Hepatocyte (in vitro differentiated cells): Measurements from ENCODE around the gene ANKFN1. TPM values are rescaled to one million over a fixed set of nuclear protein-coding genes. Genes with fewer than 3 reads are reported as not detected.

ENCODE experiments used
- DNase-seq: peaks from one replicate; pipeline ENCODE4 v3.0.0-alpha.2; 2016; ENCODE audit warnings: low spot score
- H2AFZ ChIP-seq: fragments of 200-600 bp; sonication (generic); 2 replicates; pipeline ENCODE4 v1.6.0; 2016; ENCODE audit warnings: antibody characterized with exemption, mild to moderate bottlenecking
- H3K27ac ChIP-seq: fragments of 200-600 bp; sonication (generic); 2 replicates; pipeline ENCODE4 v1.5.1; 2016; ENCODE audit warnings: mild to moderate bottlenecking
- H3K27me3 ChIP-seq: fragments of 200-600 bp; sonication (generic); 2 replicates; pipeline ENCODE4 v1.6.1; 2016
- H3K36me3 ChIP-seq: fragments of 200-600 bp; sonication (generic); replicated peaks from 2 replicates; pipeline ENCODE4 v1.5.1; 2016; ENCODE audit warnings: low read depth; ENCODE audit not compliant: insufficient read depth
- H3K4me1 ChIP-seq: fragments of 200-600 bp; sonication (generic); 2 replicates; pipeline ENCODE4 v1.5.1; 2016; ENCODE audit warnings: mild to moderate bottlenecking, moderate library complexity; ENCODE audit not compliant: insufficient read depth
- H3K4me2 ChIP-seq: fragments of 200-600 bp; sonication (generic); 2 replicates; pipeline ENCODE4 v1.6.0; 2016
- H3K4me3 ChIP-seq: fragments of 200-600 bp; sonication (generic); 2 replicates; pipeline ENCODE4 v1.5.1; 2016; ENCODE audit warnings: mild to moderate bottlenecking
- H3K79me2 ChIP-seq: fragments of 200-600 bp; sonication (generic); 2 replicates; pipeline ENCODE4 v1.6.0; 2017; ENCODE audit warnings: mild to moderate bottlenecking
- H3K9me2 ChIP-seq: fragments of 200-600 bp; sonication (generic); replicated peaks from 2 replicates; pipeline ENCODE4 v1.6.0; 2017; ENCODE audit warnings: mild to moderate bottlenecking; ENCODE audit not compliant: insufficient read depth
- H3K9me3 ChIP-seq: fragments of 200-600 bp; sonication (generic); 2 replicates; pipeline ENCODE4 v1.5.1; 2016; ENCODE audit warnings: low read depth, mild to moderate bottlenecking
- H4K20me1 ChIP-seq: fragments of 200-600 bp; sonication (generic); 2 replicates; pipeline ENCODE4 v1.6.0; 2016; ENCODE audit warnings: mild to moderate bottlenecking; ENCODE audit not compliant: insufficient read depth, poor library complexity, severe bottlenecking
- CTCF ChIP-seq: fragments of 200-600 bp; sonication (generic); IDR thresholded peaks from 2 replicates; pipeline ENCODE4 v1.5.1; 2016; ENCODE audit warnings: antibody characterized with exemption, mild to moderate bottlenecking; ENCODE audit not compliant: poor library complexity
- EZH2 ChIP-seq: fragments of 200-600 bp; sonication (generic); IDR thresholded peaks from 2 replicates; pipeline ENCODE4 v1.6.1; 2016; ENCODE audit warnings: antibody characterized with exemption, mild to moderate bottlenecking, borderline replicate concordance
- EZH2phosphoT487 ChIP-seq: fragments of 200-600 bp; sonication (generic); IDR thresholded peaks from one replicate; pipeline ENCODE4 v1.6.1; 2018; ENCODE audit warnings: antibody characterized with exemption, mild to moderate bottlenecking, low read depth, moderate library complexity; ENCODE audit not compliant: unreplicated experiment, severe bottlenecking
- WGBS: methylation state at CpG from one replicate; pipeline ENCODE4 v1.1.6; 2016; ENCODE audit warnings: low lambda C conversion rate; ENCODE audit errors: missing lambda C conversion rate; 5-methylcytosine and 5-hydroxymethylcytosine counted together
- polyA plus RNA-seq: library from polyadenylated mRNA; unstranded; fragments of >200 nt; fragmentation: Nextera tagmentation; extraction: Ambion mirVana; gene quantifications from 2 replicates; pipeline ENCODE4 v1.2.1, GENCODE V29; 2016
- total RNA-seq: library from RNA; depleted of rRNA; stranded (reverse); fragments of >200 nt; gene quantifications from 2 replicates; pipeline ENCODE4 v1.2.3, GENCODE V29; 2014

The ANKFN1 gene
- total and polyA plus RNA-seq, 2 experiments from 2014 or later, result 0.10 to 1.2 TPM

- TF ChIP-seq EZH2phosphoT487, result no peak
- TF ChIP-seq EZH2, result no peak
- TF ChIP-seq CTCF, result no peak
- H3K9me3 ChIP-seq, result no peaks in the 10 kb centered on the region
- no peak for DNase-seq
- no peaks in the 10 kb centered on the region for H3K9me2 ChIP-seq
- no peaks in the 10 kb centered on the region for H4K20me1 ChIP-seq
- H3K4me2 ChIP-seq, result no peak overlapping the region
- H3K27ac ChIP-seq, result no peak overlapping the region
- no peaks in the 10 kb centered on the region for H3K36me3 ChIP-seq
- no peaks in the 10 kb centered on the region for H3K79me2 ChIP-seq
- WGBS, result 100% methylated on average over 1 of the region's 1 CpG
- H3K4me1 ChIP-seq, result no peaks in the 10 kb centered on the region
- H3K27me3 ChIP-seq, result no peaks in the 10 kb centered on the region
- H3K4me3 ChIP-seq, result no peak overlapping the region
- no peak overlapping the region for H2AFZ ChIP-seq
These were observed 138.0 kb downstream of the ANKFN1 start for GRCh38 chr17:56291226-56291805.

- Histone ChIP-seq H3K27me3 (no peaks in the 10 kb centered on the region), H2AFZ (no peak overlapping the region), H3K9me3 (no peaks in the 10 kb centered on the region), H3K4me2 (no peak overlapping the region), H3K4me3 (no peak overlapping the region), H4K20me1 (no peaks in the 10 kb centered on the region), H3K9me2 (no peaks in the 10 kb centered on the region), H3K27ac (no peak overlapping the region), H3K4me1 (no peaks in the 10 kb centered on the region), H3K36me3 (no peaks in the 10 kb centered on the region), H3K79me2 (no peaks in the 10 kb centered on the region)
- TF ChIP-seq EZH2 (no peak), CTCF (no peak)
- DNase-seq, result no peak
- WGBS, result 65% methylated on average over 1 of the region's 1 CpG
These were observed 138.7 kb downstream of the ANKFN1 start for GRCh38 chr17:56292010-56292409.

- no peaks in the 10 kb centered on the region for H3K79me2 ChIP-seq
- H3K36me3 ChIP-seq, result no peaks in the 10 kb centered on the region
- no peak overlapping the region for H3K27ac ChIP-seq
- H3K27me3 ChIP-seq, result no peaks in the 10 kb centered on the region
- H3K9me2 ChIP-seq, result no peaks in the 10 kb centered on the region
- H3K4me2 ChIP-seq, result no peak overlapping the region
- no peaks in the 10 kb centered on the region for H3K9me3 ChIP-seq
- H3K4me3 ChIP-seq, result no peak overlapping the region
- TF ChIP-seq EZH2 (no peak), CTCF (no peak), EZH2phosphoT487 (no peak)
- H2AFZ ChIP-seq, result no peak overlapping the region
- DNase-seq, result no peak
- no peaks in the 10 kb centered on the region for H4K20me1 ChIP-seq
- no peaks in the 10 kb centered on the region for H3K4me1 ChIP-seq
These were observed 139.3 kb downstream of the ANKFN1 start for GRCh38 chr17:56292578-56292977.

GRCh38 chr17:56297184-56297583 lies 143.9 kb downstream of the ANKFN1 start:
- TF ChIP-seq EZH2, result no peak
- no peak for TF ChIP-seq EZH2phosphoT487
- no peak for TF ChIP-seq CTCF
- no peaks in the 10 kb centered on the region for H3K9me2 ChIP-seq
- H3K27me3 ChIP-seq, result no peaks in the 10 kb centered on the region
- H3K4me1 ChIP-seq, result no peaks in the 10 kb centered on the region
- no peaks in the 10 kb centered on the region for H3K36me3 ChIP-seq
- peak overlapping the region; percentile 48 for H3K4me2 ChIP-seq
- 19% methylated on average over 6 of the region's 7 CpGs for WGBS
- peak overlapping the region; percentile 45 for H2AFZ ChIP-seq
- H4K20me1 ChIP-seq, result no peaks in the 10 kb centered on the region
- H3K27ac ChIP-seq, result no peak overlapping the region
- no peaks in the 10 kb centered on the region for H3K9me3 ChIP-seq
- no peak for DNase-seq
- no peaks in the 10 kb centered on the region for H3K79me2 ChIP-seq
- H3K4me3 ChIP-seq, result no peak overlapping the region
